ENCODE results near the gene THSD7A. TPM values are rescaled to one million over a fixed set of nuclear protein-coding genes. Genes with fewer than 3 reads are reported as not detected.

THSD7A gene
- polyA plus RNA-seq, 3 donors from 2014 or later = not detected

GRCh38 chr7:11701829-11702560 lies 130.0 kb downstream of the THSD7A start:
- Mint-ChIP-seq H3K27me3 (ENCODE audit: low read depth in 3 of 3) (peaks cover 0 to 3% (median 0%) of the 10 kb centered on the region in 3 donors), H3K9me3 (peaks cover 0 to 6% (median 4%) of the 10 kb centered on the region in 6 donors), H3K27ac (no peak overlapping the region), H3K4me3 (no peak overlapping the region), H3K4me1 (no peaks in the 10 kb centered on the region), H3K36me3 (no peaks in the 10 kb centered on the region)
- no peak for DNase-seq

- H3K36me3 Mint-ChIP-seq = no peaks in the 10 kb centered on the region
- no peak overlapping the region for H3K4me3 Mint-ChIP-seq
- no peaks in the 10 kb centered on the region for H3K4me1 Mint-ChIP-seq
- H3K27ac Mint-ChIP-seq = no peak overlapping the region
- peaks cover 0 to 15% (median 3%) of the 10 kb centered on the region in 6 donors for H3K9me3 Mint-ChIP-seq
- no peak for DNase-seq
- peaks cover 0 to 3% (median 0%) of the 10 kb centered on the region in 3 donors for H3K27me3 Mint-ChIP-seq (ENCODE audit: low read depth in 3 of 3)
Observed at GRCh38 chr7:11699666-11700065, 132.3 kb downstream of the THSD7A start.

- H3K4me1 Mint-ChIP-seq = no peaks in the 10 kb centered on the region
- H3K9me3 Mint-ChIP-seq = peaks cover 0 to 15% (median 3%) of the 10 kb centered on the region in 6 donors
- no peak overlapping the region for H3K27ac Mint-ChIP-seq
- no peak overlapping the region for H3K4me3 Mint-ChIP-seq
- no peak for DNase-seq
- H3K27me3 Mint-ChIP-seq (ENCODE audit: low read depth in 3 of 3) = peaks cover 0 to 3% (median 0%) of the 10 kb centered on the region in 3 donors
- no peaks in the 10 kb centered on the region for H3K36me3 Mint-ChIP-seq
Observed at GRCh38 chr7:11698384-11698871, 133.6 kb downstream of the THSD7A start.

GRCh38 chr7:11690395-11690794 lies 141.6 kb downstream of the THSD7A start:
- no peak overlapping the region for H3K27ac Mint-ChIP-seq

GRCh38 chr7:11689096-11689495 lies 142.9 kb downstream of the THSD7A start:
- Mint-ChIP-seq H3K27ac (no peak overlapping the region), H3K36me3 (no peaks in the 10 kb centered on the region), H3K4me1 (no peaks in the 10 kb centered on the region), H3K4me3 (no peak overlapping the region), H3K9me3 (peaks cover 6 to 30% (median 11%) of the 10 kb centered on the region in 6 donors), H3K27me3 (ENCODE audit: low read depth in 3 of 3) (peaks cover 0 to 1% (median 0%) of the 10 kb centered on the region in 3 donors)
- no peak for DNase-seq

More at GRCh38 chr7:11690395-11690794, 141.6 kb downstream of the THSD7A start:
- H3K4me1 Mint-ChIP-seq = no peaks in the 10 kb centered on the region
- H3K4me3 Mint-ChIP-seq = no peak overlapping the region
- no peaks in the 10 kb centered on the region for H3K36me3 Mint-ChIP-seq
- H3K27me3 Mint-ChIP-seq (ENCODE audit: low read depth in 3 of 3) = no peaks in the 10 kb centered on the region
- DNase-seq = no peak
- H3K9me3 Mint-ChIP-seq = peaks cover 5 to 21% (median 8%) of the 10 kb centered on the region in 6 donors

- no peak for DNase-seq
- no peaks in the 10 kb centered on the region for H3K4me1 Mint-ChIP-seq
- H3K36me3 Mint-ChIP-seq = no peaks in the 10 kb centered on the region
- H3K4me3 Mint-ChIP-seq = no peak overlapping the region
- H3K9me3 Mint-ChIP-seq = peaks cover 27 to 71% (median 55%) of the 10 kb centered on the region in 6 donors
- peaks cover 0 to 1% (median 1%) of the 10 kb centered on the region in 3 donors for H3K27me3 Mint-ChIP-seq (ENCODE audit: low read depth in 3 of 3)
- H3K27ac Mint-ChIP-seq = no peak overlapping the region
Observed at GRCh38 chr7:11681461-11681860, 150.5 kb downstream of the THSD7A start.

- DNase-seq = no peak
- Mint-ChIP-seq H3K4me1 (no peaks in the 10 kb centered on the region), H3K36me3 (no peaks in the 10 kb centered on the region), H3K27me3 (ENCODE audit: low read depth in 3 of 3) (no peaks in the 10 kb centered on the region), H3K27ac (no peak overlapping the region), H3K4me3 (no peak overlapping the region), H3K9me3 (peaks cover 19 to 46% (median 39%) of the 10 kb centered on the region in 6 donors)
Observed at GRCh38 chr7:11675163-11675562, 156.8 kb downstream of the THSD7A start.

- H3K27ac Mint-ChIP-seq = no peak overlapping the region
- H3K9me3 Mint-ChIP-seq = peaks cover 0 to 19% (median 5%) of the 10 kb centered on the region in 6 donors
- no peaks in the 10 kb centered on the region for H3K4me1 Mint-ChIP-seq
- DNase-seq = no peak
- H3K4me3 Mint-ChIP-seq = no peak overlapping the region
- H3K27me3 Mint-ChIP-seq (ENCODE audit: low read depth in 3 of 3) = peaks cover 0 to 3% (median 0%) of the 10 kb centered on the region in 3 donors
- H3K36me3 Mint-ChIP-seq = no peaks in the 10 kb centered on the region
Observed at GRCh38 chr7:11668727-11669126, 163.3 kb downstream of the THSD7A start.

- H3K4me3 Mint-ChIP-seq = no peak overlapping the region
- no peak overlapping the region for H3K27ac Mint-ChIP-seq
- H3K36me3 Mint-ChIP-seq = no peaks in the 10 kb centered on the region
- DNase-seq = no peak
- peaks cover 0 to 24% (median 5%) of the 10 kb centered on the region in 6 donors for H3K9me3 Mint-ChIP-seq
- H3K4me1 Mint-ChIP-seq = no peaks in the 10 kb centered on the region
- H3K27me3 Mint-ChIP-seq (ENCODE audit: low read depth in 3 of 3) = peaks cover 0 to 3% (median 0%) of the 10 kb centered on the region in 3 donors
Observed at GRCh38 chr7:11667810-11668185, 164.2 kb downstream of the THSD7A start.

- Mint-ChIP-seq H3K27ac (no peak overlapping the region), H3K4me1 (no peaks in the 10 kb centered on the region), H3K4me3 (no peak overlapping the region), H3K36me3 (no peaks in the 10 kb centered on the region), H3K9me3 (peaks cover 0 to 24% (median 5%) of the 10 kb centered on the region in 6 donors), H3K27me3 (ENCODE audit: low read depth in 3 of 3) (peaks cover 0 to 3% (median 0%) of the 10 kb centered on the region in 3 donors)
- DNase-seq = no peak
Observed at GRCh38 chr7:11667071-11667809, 164.8 kb downstream of the THSD7A start.

GRCh38 chr7:11665357-11665756 lies 166.6 kb downstream of the THSD7A start:
- H3K27ac Mint-ChIP-seq = no peak overlapping the region
- H3K27me3 Mint-ChIP-seq (ENCODE audit: low read depth in 3 of 3) = peaks cover 0 to 3% (median 0%) of the 10 kb centered on the region in 3 donors
- no peak overlapping the region for H3K4me3 Mint-ChIP-seq
- peaks cover 0 to 29% (median 7%) of the 10 kb centered on the region in 6 donors for H3K9me3 Mint-ChIP-seq
- no peak for DNase-seq
- H3K36me3 Mint-ChIP-seq = peaks cover 0 to 3% (median 0%) of the 10 kb centered on the region in 3 donors
- H3K4me1 Mint-ChIP-seq = no peaks in the 10 kb centered on the region

- no peaks in the 10 kb centered on the region for H3K36me3 Mint-ChIP-seq
- H3K4me1 Mint-ChIP-seq = no peaks in the 10 kb centered on the region
- no peak overlapping the region for H3K27ac Mint-ChIP-seq
- H3K4me3 Mint-ChIP-seq = no peak overlapping the region
- DNase-seq = no peak
- H3K9me3 Mint-ChIP-seq = peaks cover under 1 to 20% (median 7%) of the 10 kb centered on the region in 6 donors
- peaks cover 0 to 3% (median 0%) of the 10 kb centered on the region in 3 donors for H3K27me3 Mint-ChIP-seq (ENCODE audit: low read depth in 3 of 3)
Observed at GRCh38 chr7:11655642-11656041, 176.4 kb downstream of the THSD7A start.

- no peak for DNase-seq
- peaks cover 0 to 1% (median 0%) of the 10 kb centered on the region in 3 donors for H3K36me3 Mint-ChIP-seq
- H3K9me3 Mint-ChIP-seq = peaks cover 0 to 23% (median 8%) of the 10 kb centered on the region in 6 donors
- no peak overlapping the region for H3K27ac Mint-ChIP-seq
- no peak overlapping the region for H3K4me3 Mint-ChIP-seq
- no peaks in the 10 kb centered on the region for H3K4me1 Mint-ChIP-seq
- H3K27me3 Mint-ChIP-seq (ENCODE audit: low read depth in 3 of 3) = peaks cover 0 to 3% (median 0%) of the 10 kb centered on the region in 3 donors
Observed at GRCh38 chr7:11655163-11655562, 176.8 kb downstream of the THSD7A start.

- no peak overlapping the region for H3K27ac Mint-ChIP-seq
- no peaks in the 10 kb centered on the region for H3K27me3 Mint-ChIP-seq (ENCODE audit: low read depth in 3 of 3)
- DNase-seq = no peak
- H3K4me3 Mint-ChIP-seq = no peak overlapping the region
- H3K4me1 Mint-ChIP-seq = no peaks in the 10 kb centered on the region
- H3K9me3 Mint-ChIP-seq = peaks cover 0 to 38% (median 10%) of the 10 kb centered on the region in 6 donors
- H3K36me3 Mint-ChIP-seq = peaks cover 0 to 3% (median 0%) of the 10 kb centered on the region in 3 donors
Observed at GRCh38 chr7:11650500-11650899, 181.5 kb downstream of the THSD7A start.

Data from immature natural killer cell (primary cell).